GM19452 (cell line): Measurements from ENCODE around the gene DNAAF8.

Source experiments
- ATAC-seq: cut with Tn5 transposase; IDR thresholded peaks from one replicate; pipeline ENCODE4 v1.9.1; 2021; ENCODE audit not compliant: unreplicated experiment

The DNAAF8 gene

DNA sequence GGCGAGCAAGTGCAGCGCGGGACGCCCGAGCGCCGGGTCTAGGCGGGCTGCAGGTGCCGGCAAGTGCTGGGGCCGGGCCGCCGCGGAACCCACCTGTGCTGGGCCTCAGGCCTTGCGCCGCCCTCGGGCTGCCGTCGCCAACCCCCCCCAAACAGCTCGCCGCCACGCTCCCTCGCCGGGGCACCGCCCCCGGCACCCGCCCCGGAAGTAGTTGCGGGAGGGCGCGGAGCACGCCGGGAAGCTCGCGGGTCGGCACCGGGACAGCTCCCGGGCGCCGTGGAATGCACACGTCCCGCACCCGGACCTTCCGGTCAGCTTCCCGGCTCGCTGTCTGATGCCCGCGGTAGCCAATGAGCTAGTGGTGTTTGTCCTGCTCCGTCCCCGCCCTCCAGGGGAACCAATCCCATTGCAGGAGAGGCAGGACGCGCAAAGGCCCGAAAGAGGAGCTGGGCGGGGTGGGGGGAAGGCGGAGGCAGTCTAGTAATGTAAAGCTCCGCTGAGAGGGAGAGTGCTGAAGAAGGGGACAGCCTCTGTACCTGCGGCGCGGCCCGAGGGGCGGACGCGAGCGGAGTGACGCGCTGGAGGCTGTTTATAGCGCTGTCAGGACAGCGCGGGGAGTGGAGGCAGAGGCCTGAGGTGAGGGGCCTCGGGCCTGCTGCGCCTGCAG lies at the start of gene DNAAF8, which contains the start of gene ANKS3:
Gene DNAAF8 (plus strand): TSS at position 475 of the 667 bp plus-strand sequence. CDS start 1,978 bp downstream, outside the sequence.
Gene ANKS3 (minus strand): TSS at position 209 of the 667 bp plus-strand sequence. CDS start 4,122 bp downstream, outside the sequence.
- ATAC-seq: peak; percentile 73

DNA sequence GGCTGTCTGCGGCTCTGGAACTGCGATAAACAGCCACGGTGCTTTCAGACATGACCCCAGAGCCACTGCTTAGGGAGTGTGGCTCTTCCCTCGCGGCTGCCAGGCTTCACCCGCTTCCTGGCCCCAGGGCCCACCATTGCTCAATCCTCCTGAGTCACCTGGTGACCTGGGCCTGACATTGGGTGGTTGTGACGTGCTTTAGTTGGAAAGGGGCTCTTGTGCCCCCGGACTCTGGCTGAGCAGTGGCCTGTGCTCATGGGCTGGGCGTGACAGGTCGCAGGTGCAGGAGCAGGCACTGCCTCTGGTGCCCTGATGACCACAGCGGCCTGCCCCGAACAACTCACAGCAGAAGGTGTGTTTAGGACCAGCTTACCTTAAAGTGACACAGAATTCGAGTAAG lies 49.6 kb upstream of the DNAAF8 start:
- ATAC-seq: no peak

DNA sequence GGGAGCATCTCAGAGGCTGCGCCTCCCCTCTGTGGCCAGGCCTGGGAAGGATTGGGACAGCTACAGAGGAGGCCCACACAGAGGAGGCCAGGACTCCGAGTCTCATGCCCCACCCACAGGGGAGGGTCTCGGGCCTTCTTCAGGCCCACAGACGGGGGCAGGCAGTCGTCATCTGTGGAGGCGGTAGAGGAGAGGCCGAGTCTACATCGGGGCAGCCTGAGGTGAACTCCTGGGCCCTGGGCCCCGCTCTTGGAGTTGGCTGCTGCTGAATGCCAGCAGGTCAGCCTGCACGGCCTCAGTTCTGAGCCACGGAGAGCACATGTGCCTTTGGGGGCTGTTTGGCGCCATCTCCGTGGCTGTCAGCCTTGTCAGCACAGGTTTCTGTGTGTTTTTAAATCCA lies 49.0 kb upstream of the DNAAF8 start:
- ATAC-seq: no peak

DNA sequence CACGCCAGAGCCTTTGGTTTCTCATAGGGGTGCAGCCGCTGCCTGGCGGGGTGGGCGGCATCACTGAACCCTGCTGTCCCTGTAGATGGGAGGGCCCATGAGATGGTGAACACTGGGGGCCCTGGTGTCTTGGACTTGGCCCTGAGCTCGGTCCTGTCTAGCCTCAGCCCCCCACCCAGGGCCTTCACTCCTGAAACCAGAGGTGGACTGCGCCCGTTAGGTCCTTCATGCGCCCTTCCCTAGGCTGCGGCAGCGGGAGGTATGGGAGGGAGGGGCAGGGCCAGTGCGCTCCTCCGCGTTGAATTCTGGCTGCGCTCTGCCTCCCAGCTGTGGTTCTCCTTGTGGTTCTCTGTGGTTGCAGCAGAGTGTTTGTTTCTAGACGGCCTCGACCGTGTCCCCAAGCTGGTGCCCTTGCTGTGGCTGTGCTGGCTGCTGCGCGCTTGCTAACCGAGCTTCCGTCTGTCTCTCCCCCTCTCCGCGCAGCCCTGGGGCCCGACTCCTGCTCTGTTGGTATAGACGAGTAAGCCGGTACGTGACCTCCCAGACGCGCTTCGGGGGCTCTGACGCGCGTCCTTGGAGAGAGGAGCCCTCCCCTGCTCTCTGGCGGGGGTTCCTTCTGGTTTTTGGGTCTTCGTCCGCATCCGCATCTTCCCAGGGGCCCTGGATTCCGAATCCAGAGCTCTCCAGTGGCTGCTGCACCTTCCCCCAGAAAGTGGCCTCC lies 48.4 kb upstream of the DNAAF8 start:
- no peak for ATAC-seq

DNA sequence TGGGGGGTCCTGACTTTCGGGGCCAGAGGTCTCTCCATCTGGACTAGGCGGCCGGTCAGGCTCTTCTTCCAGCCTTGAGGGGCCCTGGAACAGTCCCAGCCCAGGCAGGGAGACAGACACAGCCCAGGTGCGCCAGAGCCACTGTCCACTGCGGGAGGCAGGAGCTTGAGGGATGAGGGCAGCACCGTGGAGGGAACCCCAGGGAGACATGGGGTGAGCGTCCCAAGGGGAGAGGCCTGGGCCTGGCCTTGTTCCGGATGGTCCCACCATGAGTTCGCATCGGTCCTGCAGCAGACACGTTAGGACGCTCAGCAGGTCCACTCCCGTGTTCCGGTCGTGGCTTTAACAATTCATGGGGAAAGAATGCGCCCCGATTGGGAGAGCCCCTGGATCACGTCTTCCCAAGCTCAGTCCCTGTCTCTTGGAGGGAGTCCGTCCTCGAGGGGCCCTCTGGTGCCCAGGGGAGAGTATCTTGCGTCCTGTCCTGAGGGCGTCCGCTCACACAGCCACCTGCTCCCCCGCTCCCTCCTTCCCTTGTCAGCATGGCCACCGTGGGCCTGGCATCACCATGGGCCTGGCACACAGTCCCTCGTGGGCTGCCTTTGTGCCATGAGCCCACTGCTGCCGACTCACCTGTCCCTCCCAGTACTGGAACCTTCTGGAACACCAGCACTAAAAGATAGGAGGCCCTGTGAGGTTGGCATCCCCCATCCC lies 47.7 kb upstream of the DNAAF8 start:
- ATAC-seq: no peak

DNA sequence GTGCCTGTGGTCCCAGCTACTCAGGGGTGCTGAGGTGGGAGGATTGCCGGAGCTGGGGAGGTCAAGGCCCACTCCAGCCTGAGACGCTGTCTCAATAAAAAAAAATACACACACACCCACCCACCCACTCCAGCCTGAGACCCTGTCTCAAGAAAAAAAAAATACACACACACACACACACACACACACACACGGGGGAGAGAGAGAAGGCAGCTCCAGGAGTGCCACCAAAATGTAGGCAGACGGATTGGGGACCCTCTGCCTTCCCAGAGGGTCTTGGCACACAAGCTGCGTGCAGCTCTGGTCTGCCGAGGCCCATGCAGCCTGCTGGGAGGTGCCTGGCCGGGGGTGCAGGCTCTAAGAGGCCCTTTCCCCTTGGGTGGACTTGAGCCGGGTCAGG lies 46.9 kb upstream of the DNAAF8 start:
- no peak for ATAC-seq

DNA sequence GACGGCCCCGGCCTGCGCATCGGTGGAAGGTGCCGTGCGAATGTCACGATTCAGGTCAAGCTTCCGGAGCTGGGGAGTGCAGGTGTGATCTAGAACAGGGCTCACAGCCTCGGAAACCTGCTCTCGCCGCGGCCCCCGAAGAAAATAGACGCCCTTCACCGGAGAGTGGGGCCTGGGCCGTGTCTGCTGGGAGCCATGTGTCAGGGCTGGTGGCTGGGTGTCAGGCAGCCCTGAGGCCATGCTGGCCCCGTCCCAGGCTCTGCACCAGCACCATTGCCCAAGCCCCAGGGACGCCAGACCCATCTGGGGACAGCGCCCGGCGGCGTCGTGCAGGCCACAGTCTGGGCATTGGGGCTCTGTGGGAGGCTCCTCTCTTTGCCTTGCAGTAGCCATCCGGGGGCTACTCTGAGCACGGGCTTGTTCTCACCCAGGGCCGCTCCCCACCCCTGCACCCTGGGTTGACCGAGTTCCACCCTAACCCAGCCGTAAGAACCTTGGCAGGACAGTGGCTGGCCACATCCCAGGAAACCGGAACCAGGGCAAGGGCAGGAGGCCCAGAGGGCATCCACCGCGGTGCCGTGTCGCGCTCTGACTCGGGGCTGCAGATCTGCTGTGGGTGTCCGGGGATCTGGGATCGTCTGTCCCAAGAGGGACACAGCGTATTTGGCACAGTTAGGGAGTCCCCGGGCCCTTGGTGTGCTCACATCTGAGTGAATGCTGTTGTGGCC lies 46.2 kb upstream of the DNAAF8 start:
- no peak for ATAC-seq

DNA sequence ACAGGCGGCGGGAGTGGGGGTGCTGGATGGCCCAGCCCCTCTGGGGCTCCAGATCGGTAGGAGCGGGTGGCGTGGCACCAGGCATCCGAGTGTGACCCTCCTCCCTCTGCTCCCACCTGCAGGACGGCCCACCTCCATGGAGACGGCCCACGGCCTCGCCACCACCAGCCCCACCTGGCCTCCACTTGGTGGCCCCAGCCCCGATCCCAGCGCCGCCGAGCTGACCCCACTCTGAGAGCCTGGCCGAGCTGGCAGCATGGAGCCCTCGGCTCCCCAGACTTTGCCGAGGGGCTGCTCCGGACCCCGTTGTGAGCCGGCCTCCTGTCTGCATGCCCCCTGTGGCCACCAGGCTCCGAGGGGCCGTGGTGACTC lies 45.7 kb upstream of the DNAAF8 start:
- ATAC-seq: no peak

DNA sequence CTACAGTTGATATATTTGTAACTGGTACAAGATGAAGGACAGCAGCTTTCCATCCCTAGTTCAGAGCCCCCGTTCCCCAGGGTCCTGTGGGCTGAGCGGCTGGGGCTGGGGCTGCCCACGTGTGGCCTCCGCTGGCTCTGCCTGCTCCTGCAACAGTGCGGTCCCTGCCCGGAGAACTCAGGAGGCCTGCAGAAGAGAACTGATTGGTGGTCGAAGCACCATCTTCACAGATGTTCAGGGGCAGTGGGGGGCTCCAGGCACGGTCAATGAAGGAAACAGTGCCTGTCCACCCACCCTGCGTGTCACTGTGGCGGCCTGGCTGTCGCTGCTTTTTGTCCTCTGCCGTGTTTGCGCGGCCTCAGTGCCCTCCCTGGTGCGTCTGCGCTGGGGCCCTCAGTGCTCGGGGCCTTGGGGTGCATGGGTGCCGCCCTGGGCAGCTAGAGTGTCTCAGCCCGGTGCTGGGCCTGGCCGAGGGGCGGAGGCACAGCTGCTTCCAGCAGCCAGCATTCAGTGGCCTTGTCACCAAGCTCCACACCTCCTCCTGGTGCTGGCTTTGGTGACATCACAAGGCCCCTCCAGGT lies 45.2 kb upstream of the DNAAF8 start:
- no peak for ATAC-seq

DNA sequence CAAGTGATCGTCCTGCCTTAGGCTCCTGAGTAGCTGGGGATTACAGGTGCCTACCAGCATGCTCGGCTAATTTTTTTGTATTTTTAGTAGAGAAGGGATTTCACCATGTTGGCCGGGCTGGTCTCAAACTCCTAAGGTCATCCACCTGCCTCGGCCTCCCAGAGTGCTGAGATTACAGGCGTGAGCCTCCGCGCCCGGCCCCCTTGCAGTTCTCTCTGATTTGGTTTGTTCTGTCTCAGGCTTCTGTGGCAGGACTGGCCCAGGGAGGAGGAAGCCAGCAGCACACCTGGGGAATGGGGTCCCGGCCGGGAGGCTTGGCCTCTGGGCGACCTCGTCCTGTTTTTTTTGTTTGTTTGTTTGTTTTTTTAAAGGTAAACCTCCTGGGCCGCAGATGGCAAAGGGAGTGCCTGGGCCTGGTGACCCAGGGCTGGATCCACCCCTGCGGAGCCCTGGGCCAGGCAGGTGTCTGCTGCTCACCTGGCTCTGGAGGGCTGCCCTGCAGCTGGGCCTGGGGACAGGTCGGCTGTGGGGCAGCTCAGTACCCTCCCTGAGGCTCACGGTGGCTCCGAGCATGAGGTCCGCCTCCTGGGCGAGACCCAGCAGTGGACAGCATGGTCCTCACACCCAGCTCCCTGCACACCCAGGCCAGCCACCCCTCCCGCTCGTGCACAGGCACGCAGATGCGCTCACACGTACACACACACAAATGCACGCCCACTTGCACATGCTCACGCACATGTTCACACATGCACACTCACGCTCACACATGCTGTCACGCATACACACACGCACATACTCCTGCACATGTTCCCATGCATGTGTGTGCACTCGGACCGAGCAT lies 44.3 kb upstream of the DNAAF8 start:
- no peak for ATAC-seq

DNA sequence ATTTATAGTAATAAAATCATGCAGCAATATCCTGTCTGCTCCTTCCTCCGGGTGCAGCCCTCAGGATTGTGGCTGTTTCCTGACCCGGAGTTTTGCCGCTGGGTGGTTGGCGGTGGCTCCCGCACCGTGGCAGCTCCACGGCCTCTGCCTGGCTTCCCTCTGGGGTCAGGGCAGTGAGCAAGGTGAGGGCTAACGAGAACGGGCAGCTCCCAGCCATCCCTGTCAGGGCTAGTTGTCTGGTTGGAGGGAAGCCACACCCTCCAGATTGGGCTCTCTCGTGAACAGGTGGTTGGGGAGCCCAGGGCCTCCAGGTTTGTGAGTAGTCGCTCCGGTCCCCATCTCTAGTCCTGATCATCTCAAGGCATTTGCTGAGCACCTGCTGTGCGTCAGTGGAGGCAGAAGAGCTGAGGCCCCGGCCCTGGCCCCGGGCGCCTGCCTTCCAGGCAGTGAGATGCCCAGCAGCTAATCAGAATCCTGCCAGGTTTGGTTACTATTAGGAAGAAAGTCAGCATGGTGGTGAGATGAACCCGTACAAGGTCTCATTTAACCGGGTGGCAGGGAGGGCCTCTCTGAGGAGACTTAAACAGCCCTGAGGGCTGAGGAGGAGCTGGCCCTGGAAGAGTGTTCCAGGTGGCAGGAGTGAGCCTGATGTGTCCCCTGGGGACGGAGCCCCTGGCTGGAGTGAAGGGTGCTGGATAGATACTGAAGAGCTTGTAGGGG lies 43.2 kb upstream of the DNAAF8 start:
- ATAC-seq: no peak

DNA sequence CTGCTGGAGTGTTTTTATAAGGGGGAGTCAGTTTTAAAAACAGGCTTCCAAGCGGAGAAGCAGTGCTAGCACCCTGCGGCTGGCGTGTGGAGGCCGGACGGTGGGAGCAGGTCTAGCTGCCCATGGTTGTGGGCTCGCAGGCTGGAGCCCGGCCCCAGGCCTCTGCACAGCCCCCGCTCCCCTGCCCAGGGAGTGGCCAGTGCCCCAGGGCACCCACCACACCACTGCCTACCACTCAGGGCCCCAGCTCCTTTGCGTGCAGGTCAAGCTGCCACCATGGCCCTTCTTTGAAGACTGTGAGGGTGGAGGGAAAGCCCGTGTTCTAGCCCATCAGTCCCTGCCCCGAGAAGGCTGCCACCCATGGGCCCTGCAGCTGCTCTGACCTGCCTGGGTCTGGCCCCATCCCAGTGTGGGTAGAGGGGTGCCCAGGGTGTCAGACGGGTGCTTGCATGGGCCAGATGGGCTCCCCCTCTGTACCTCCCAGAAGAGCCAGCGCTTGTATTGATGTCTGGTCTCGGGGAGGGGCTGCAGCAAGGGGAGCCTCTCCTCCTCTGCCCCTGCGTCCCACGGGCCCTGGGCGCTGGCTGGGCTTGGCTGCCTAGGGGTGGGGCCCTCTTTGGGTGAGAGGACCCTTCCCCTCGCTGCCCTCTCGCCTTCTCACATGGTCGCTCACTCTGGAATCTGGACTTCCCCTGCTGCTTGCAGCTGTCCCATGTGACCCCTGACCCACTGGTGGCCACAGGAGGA lies 42.5 kb upstream of the DNAAF8 start:
- no peak for ATAC-seq

DNA sequence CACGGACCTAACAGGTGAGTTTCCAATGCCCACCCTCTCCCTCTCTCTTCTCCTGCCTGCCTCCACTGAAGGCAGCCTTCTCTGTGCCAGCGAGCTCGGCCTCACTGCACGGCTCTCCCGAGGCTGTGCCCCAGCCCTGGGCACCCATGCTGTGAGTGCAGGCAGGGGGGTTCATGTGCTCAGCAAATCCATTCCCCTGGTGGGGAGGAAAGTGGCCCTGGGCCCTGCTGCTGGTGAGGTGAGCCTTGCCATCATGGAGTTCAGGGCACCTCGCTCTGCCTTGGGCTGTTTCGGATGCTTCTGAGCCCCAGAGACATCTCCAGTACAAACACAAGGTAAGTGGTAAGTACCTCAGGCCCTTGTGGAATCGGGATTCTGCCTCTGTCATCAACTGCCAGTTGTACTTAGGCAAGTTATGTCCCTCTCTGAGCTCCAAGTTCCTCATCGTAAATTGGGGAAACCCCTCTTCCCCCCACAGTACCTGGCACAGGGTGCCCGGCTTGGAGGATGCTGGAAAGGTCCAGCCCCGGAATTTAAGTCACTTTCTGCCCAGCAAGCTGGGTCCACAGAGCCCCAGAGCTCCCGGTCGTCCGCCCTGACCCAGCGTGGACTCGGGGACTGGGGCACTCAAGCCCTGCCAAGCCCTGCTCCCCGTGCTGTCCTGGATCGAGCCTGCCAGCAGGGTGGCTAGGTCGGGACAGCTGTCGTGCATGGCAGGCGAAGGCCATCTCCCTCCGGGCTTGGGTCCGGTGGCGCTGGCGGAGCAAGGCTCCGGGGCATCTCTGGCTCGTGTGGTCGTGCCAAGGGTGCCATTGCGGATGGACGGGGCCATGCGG lies 41.7 kb upstream of the DNAAF8 start:
- ATAC-seq: peak; percentile 14

DNA sequence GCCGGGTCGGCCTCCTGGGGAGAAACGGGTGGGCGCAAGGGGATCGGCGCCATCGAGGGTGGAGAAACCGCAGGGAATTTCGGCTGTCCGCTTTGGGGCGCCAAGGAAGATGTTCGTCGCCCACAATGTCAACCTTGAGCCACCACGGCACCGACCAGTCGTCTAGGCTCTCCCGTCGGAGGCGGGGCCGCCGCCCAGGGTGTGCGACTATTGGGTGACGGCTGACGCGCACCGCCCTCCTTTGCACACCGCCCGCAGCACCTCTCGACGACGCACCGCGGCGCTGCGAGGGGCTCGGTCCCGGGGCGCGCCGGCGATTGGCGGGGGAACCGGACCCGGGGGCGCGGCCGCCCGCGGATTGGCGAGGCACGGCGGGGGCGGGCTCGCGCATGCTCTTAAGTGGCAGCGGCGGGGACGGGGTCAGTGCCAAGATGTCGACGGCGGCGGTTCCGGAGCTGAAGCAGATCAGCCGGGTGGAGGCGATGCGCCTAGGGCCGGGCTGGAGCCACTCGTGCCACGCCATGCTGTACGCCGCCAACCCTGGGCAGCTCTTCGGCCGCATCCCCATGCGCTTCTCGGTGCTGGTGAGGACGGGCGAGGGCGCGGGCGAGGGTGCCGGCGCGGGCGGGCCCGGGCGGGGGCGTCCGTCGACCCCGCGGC lies 40.9 kb upstream of the DNAAF8 start, which contains the start of gene NUDT16L1:
Gene NUDT16L1 (plus strand): TSS at position 267 of the 660 bp plus-strand sequence. CDS start 165 bp downstream, at position 432.
- ATAC-seq: peak; percentile 97

DNA sequence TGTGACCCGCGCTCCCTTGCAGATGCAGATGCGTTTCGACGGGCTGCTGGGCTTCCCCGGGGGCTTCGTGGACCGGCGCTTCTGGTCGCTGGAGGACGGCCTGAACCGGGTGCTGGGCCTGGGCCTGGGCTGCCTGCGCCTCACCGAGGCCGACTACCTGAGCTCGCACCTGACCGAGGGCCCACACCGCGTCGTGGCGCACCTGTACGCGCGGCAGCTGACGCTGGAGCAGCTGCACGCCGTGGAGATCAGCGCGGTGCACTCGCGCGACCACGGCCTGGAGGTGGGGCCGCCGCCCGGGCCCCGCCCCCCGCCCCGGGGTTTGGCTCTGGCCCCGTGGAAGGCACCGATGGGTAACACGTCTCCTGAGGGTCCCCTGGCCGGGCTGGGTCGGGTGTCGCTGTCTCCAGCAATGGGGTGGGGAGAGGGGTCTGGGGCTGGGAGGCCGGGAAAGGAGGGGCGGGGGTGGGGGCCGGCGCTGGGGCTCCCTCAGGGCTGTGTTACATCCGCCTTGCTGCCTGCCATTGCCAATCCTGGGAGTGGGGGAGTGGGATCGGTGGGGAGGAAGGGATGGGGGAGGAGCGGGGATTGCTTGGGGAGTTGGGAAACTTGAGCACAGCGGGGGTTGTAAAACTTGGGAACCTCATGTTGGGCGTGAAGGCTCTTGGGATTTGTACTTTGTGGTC lies 40.2 kb upstream of the DNAAF8 start:
- no peak for ATAC-seq

DNA sequence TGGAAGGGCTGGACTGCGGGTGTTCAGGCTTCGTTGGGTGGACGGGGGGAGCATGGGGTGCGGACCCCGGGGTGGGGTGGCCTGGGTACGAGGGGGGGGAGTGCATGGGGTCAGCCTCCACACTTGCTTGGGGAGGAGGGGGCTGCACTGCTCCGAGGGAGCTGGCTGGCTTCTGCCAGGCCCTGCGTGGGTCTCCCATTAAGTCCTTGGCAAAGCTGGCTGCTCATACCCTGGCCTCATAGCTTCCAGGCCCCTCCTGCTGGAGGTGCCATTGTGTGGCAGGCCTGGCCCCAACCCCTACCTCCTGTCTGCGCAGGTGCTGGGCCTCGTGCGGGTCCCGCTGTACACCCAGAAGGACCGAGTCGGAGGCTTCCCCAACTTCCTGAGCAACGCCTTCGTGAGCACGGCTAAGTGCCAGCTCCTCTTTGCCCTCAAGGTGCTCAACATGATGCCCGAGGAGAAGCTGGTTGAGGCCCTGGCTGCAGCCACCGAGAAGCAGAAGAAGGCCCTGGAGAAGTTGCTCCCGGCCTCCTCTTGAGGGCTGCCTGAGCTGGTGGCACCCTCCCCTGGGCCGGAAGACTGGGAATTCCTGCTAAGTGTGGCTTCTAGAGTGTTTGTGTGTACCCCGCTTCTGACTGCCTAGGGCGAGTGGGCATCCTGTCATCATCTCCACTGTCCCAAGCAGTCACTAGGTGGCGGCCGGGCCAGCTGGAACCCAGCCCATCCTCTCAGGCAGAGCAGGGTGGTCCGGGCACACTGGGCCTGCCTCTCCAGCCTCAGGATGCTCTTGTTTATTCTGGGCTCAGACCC lies 39.5 kb upstream of the DNAAF8 start:
- no peak for ATAC-seq
